ENCODE data around the gene DPF1.

The DPF1 gene

DNA sequence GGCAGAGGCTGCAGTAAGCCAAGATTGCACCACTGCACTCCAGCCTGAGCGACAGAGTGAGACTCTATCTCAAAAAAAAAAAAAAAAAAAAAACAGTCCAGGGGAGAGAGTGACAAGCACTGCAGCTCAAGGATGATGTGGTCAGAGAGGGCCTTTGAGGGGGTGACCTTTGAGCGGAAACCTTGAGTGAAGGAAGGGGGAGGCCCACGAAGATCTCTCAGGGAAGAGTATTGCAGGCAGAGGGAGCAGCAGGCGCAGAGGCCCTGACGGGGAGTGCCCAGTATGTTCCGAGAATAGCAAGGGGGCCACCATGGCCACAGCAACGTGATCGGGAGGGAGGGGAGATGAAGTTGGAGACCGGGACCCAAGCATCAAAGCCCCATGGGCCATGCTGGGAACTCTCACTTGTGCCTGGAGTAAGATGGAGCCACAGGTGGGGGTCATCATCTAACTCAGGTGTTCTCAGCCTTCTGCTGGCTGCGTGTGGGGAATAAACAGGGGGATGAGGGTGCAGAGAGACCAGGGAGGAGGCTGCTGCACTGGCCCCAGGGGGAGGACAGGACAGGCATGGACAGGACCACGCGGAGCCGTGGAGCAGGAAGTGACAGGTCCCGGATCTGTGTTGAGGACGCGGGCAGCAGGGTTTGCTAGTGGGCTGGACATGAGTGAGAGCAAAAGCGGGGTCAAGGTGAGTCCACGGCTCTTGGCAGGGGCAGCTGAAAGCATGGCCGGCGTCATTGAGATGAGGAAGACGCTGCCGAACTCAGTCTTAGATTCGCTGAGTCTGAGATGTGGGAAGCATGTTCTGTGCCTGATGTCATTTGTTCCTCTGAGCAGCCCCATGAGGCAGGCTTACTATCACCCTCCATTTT lies 60.4 kb downstream of the DPF1 start:
- DNase-seq (ENCODE audit: low read depth), result no peak

DNA sequence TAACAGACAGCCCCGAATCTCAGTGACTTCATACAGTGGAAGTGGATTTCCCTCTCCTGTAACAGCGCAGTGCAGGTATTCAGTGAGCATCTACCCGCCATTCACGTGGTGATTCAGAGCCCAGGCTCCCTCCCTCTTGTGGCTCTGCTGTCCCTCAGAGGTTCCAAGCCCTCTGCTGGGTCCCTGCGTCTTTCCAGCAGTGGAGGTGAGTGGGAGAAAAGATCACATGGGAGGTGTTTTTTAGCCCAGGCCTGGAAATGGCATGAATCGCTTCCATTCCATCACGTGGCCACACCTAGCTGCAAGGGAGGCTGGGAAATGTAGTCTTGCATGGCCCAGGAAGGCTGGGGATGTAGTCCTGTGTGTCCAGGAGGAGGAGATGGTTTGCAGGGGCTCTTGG lies 61.4 kb downstream of the DPF1 start:
- no peak for DNase-seq (ENCODE audit: low read depth)

DNA sequence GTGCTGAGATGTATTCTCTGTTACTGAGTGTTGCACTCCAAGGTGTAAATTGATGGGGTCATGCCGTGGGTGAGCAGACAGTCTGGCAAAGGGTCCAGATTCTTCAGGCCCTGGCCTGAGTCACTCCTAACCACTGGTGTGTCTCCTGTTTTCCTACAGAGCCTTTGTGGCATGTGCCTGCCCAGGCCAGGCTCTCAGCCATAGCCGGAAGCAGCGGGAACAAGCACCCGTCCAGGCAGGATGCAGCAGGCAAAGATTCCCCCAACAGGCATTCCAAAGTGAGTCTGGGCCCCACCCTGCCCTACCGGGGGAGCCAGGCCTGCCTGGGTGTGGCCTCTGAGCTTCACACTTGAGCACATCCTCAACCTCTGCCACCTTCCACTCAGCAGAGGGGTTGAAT lies 61.9 kb downstream of the DPF1 start:
- DNase-seq (ENCODE audit: low read depth), result no peak
